Fibroblast of skin of right quadriceps (primary cell): ENCODE results near the gene CCL5.

Source experiments
- DNase-seq: peaks from one replicate; pipeline ENCODE4 v3.0.0-alpha.2; 2013

The CCL5 gene

DNA sequence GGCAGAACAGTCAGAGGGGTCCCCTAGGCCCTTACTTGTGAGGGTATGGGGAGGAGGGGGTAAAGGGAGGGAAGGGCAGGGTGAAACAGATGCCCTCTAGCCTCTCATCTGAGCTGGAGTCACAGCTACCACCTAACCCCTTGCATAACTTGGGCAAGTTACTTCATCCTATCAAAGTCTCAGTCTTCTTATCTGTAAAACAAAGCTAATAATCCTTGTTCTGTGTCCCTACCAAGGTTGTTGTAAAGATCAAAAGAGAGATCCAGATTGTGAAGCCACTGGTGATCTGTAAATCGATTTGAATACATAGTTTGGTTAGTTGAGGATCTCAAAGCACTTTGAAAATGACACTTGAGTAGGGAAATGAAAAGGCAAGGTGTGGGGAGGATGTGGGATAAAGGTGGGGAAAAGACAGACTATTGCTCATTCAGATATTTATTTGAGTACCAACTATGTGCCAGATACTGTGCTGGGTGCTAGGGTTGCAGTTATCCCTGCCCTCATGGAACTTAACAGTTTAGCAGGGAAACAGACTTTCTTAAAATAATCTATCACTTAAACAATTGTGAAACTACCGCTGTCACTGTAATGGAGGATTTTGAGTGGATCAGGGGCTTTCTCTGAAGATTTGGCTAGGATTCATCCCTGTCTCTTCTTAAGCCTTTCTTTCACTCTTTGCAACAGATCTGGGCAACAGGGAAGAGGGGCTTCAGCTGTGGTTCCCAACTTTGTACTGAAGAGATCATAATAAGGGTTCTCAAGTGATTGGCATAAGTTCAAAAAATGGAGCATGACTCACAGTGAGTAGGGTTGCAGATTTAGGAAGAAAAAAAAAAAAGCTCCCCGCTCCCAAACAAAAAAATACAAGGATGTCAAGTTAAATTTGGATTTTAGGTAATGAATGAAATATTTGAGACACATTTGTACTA, 14.5 kb downstream of the CCL5 start:
- peak; percentile 60 for DNase-seq

GRCh38 chr17:35864853-35865252, 15.3 kb downstream of the CCL5 start:
- DNase-seq: no peak

DNA sequence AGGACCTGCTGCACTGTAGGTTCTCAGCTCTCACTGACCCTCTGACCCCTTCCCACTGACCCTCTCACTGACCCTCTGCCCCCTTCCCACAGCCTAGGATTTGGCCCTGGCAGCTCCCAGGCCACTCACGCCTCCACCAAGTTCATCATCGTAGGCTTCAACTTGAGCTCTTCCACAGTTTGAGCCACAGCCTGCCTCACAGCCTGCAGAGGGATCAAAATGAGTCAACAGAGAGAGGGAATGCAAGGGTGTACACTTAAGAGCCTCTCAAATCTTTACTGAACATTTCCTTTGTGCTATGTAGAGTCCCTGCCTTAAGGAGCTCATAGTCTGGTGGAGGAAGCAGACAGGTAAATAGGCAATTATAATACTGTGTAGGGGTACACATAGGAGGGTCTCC, 23.6 kb downstream of the CCL5 start:
- no peak for DNase-seq

GRCh38 chr17:35855965-35856364, 24.2 kb downstream of the CCL5 start:
- DNase-seq: no peak

DNA sequence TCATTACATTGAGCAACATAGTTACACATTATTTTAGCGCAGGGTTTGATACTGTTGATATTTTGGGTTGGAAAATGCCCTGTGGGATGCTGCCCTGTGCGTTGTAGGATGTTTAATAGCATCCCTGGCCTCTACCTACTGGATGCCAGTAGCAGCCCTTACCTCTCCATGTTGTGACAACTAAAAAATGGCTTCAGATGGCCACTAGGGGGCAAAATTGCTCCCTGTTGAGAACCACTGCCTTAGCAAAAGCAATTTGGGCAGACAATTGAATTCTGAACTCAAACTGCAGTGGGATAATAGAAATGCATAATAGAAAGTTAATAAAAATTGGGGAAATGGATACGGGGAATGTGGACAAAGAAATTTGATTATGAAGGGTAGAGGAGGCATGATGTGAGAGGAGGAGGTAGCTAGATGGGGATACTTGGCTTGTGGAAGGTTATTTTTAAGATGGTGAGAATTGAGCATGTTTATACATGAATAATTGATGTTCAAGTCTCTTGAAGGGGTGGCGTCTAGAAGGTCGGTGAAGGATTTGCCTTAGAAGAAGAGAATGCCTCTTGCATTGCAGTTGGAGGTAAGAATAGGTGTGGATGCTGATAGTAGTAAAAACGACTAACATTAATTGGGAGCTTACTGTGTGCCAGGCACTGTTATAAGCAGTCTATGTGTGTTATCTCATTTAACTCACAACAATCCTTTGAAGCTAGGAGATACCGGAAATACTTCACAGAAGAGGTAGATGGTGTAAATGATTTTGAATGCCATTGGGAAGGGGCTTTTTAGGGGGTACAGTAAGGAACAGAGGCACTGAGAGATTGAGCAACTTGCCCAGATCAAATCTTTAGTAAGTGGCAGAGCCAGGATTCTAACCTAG, 30.5 kb downstream of the CCL5 start:
- peak; percentile 60 for DNase-seq

DNA sequence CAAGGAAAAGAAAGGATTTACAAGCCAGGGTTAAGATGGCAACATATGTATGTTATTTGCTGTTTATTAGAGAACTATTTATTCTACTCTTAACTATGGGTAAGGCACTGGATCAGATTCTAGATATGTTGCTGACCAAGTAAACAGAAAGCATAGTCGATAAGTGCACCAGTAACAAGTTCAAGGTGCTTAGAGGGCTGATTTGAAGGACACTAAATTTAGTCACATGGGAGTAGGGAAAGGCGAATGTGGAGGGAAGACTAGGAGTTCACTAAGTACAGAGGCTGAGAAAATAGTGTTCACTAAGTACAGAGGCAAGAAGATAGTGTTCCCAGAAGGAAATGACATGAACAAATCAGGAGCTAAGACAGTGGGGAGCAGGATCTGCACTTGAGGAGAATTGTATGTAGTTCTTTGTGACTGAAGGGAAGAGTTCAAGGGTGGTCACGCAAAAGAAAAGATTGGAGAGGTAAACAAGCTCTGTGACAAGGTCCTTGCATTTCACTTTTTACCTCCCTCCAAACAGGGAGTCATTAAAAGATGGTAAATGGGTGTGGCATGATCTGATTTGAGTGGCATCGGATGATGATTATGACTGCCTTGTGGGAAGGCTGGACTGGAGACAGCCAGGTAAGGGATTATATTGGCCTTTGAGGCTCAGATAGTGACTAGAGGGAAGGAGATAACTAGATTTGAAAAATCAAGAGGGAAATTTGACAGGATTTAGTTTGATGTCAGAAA, 32.4 kb downstream of the CCL5 start:
- no peak for DNase-seq

DNA sequence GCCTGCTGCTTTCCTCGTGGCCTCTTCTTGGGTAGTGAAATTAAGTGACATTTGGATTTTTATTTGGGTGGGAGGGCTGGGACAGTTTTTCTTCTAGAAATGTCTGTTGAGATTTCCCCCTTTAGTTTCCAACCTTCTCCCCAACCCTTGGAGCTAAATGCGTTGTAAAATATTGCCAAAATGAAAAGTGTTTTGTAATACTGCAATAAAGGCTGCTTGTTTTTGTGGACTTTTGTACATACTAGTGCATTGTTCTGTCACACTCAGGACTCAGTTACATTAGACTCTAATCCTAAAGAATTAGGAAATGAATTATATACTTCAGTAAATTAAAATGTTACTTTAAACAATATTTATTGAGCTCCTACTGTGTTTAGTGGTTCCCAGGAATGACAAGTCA, 33.2 kb downstream of the CCL5 start:
- DNase-seq: no peak

- DNase-seq: peak; percentile 14
Measured at GRCh38 chr17:35846055-35846809, 33.9 kb downstream of the CCL5 start.

GRCh38 chr17:35844547-35844946, 35.6 kb downstream of the CCL5 start:
- no peak for DNase-seq

- DNase-seq: no peak
Measured at GRCh38 chr17:35843698-35844097, 36.5 kb downstream of the CCL5 start.

- no peak for DNase-seq
Measured at GRCh38 chr17:35842239-35842638, 37.9 kb downstream of the CCL5 start.

GRCh38 chr17:35841505-35841904, 38.7 kb downstream of the CCL5 start:
- DNase-seq: no peak

DNA sequence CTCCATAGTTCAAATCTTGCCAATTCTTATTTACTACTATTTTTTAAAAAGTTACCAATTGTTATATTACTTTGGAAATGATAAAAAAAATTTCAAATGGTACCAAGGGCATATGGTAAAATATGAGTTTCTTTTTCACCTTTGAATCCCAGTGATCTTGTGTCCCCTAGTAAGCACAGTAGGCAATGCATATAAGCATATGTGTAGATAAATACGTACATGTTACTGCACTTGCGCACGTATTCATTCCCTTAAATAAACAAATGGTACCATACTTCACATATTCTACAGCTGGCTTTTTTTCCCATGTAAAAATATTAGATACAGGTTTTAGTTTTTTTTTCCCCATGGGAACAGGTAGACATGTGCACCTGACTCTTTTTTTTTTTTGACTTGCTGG, 39.1 kb downstream of the CCL5 start:
- no peak for DNase-seq

DNA sequence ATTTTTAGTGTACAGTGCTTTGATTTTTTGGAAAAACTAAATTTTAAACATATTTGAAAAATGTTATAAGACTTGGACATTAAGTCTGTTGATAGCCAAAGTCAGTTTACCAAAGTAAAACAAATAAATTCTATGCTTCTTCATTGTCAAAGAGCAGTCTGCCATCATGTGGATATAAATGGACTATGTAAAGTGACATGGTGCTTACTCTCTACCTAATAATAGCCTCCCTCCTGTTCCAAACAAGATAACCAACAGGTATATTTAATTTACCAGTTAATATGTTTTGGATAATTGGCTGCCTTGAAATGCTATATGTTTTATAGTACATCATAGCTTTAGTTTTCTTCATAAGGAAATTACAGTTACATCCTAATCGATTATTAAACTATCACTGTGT, 55.0 kb downstream of the CCL5 start:
- DNase-seq: no peak
